ENCODE results near the gene GKN1. TPM values are rescaled to one million over a fixed set of nuclear protein-coding genes. Genes with fewer than 3 reads are reported as not detected.

The GKN1 gene, protein sequence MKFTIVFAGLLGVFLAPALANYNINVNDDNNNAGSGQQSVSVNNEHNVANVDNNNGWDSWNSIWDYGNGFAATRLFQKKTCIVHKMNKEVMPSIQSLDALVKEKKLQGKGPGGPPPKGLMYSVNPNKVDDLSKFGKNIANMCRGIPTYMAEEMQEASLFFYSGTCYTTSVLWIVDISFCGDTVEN
- polyA plus RNA-seq (2011; rRNA removed) (not detected in 2 replicates), polyA minus RNA-seq (2011; rRNA and poly(A)+ RNA removed) (not detected in 2 replicates)

DNA sequence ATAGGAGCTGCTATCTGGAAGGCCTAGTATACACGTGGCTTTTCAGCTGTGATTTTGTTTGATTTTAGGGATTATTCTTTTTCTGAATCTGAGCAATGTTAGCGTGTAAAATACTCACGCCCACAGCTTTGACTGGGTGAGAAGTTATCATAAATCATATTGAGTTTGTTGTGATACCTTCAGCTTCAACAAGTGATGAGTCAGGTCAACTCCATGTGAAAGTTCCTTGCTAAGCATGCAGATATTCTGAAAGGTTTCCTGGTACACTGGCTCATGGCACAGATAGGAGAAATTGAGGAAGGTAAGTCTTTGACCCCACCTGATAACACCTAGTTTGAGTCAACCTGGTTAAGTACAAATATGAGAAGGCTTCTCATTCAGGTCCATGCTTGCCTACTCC lies at the start of gene GKN1:
Gene GKN1 (plus strand): TSS at position 386 of the 400 bp plus-strand sequence. CDS start 42 bp downstream, outside the sequence.
- ChIA-PET POLR2A (no interaction called here), CTCF (interaction anchor here (1.1 to 1.7 kb wide), 2 partner anchors 15 to 21 kb away, joined by 3 to 6 read pairs; no protein-coding TSS in a partner anchor)
- Histone ChIP-seq H3K36me3 (ENCODE audit: control insufficient read depth, insufficient read depth, low read length) (no peaks in the 10 kb centered on the region), H3K27me3 (ENCODE audit: control insufficient read depth, insufficient read depth, low read length) (no peaks in the 10 kb centered on the region), H3K4me3 (ENCODE audit: low read depth, low read length) (no peak within 1 kb of the TSS)
- no peak for DNase-seq (ENCODE audit: low read depth)
- TF ChIP-seq, protein P1, sequence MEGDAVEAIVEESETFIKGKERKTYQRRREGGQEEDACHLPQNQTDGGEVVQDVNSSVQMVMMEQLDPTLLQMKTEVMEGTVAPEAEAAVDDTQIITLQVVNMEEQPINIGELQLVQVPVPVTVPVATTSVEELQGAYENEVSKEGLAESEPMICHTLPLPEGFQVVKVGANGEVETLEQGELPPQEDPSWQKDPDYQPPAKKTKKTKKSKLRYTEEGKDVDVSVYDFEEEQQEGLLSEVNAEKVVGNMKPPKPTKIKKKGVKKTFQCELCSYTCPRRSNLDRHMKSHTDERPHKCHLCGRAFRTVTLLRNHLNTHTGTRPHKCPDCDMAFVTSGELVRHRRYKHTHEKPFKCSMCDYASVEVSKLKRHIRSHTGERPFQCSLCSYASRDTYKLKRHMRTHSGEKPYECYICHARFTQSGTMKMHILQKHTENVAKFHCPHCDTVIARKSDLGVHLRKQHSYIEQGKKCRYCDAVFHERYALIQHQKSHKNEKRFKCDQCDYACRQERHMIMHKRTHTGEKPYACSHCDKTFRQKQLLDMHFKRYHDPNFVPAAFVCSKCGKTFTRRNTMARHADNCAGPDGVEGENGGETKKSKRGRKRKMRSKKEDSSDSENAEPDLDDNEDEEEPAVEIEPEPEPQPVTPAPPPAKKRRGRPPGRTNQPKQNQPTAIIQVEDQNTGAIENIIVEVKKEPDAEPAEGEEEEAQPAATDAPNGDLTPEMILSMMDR (IDR thresholded peaks at IDR 0.05; ENCODE audit: insufficient read depth, low read depth, low read length) = no peak

DNA sequence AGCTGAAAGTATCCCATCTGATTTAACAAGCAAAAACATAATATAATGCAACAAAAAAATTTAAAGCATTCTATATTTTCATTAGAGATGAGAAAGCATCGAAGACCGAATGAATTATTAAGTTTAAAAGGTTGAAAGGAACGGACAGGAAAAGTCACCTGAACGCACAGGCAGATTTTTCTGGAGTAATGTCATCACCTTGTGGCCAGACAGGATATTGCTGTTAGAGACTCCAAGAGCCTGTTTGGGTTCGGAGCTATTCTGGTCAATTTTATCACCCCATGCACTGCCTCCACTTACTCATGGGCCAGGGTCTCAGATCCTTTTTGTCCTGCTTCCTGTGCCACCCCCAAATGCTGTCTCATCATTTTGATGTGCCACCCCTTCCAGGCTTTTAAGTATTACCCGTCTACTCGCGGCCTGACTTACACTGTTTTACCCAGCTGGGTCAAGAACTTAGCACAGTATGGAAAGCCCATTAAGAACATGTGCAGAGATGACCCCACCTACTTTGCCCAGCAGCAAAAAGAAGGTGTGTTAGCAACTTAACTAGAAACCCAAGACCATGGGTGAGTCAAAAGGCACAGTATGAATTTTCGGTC lies 49.0 kb upstream of the GKN1 start:
- Histone ChIP-seq H3K27me3 (ENCODE audit: control insufficient read depth, insufficient read depth, low read length) (peaks cover 2% of the 10 kb centered on the region), H3K4me3 (ENCODE audit: low read depth, low read length) (no peak overlapping the region), H3K36me3 (ENCODE audit: control insufficient read depth, insufficient read depth, low read length) (no peaks in the 10 kb centered on the region)
- CTCF ChIA-PET = interaction anchor here (0.5 to 4.9 kb wide), 38 partner anchors 9 to 462 kb away, joined by 3 to 95 read pairs (median 5); partner anchors contain the start of gene ARHGAP25
- POLR2A ChIA-PET = interaction anchor here (0.7 to 0.8 kb wide), 2 partner anchors 216 to 1368 kb away, joined by 3 read pairs; no protein-coding TSS in a partner anchor
- DNase-seq (ENCODE audit: low read depth) = no peak
- TF ChIP-seq, protein P1 (IDR thresholded peaks at IDR 0.05; ENCODE audit: insufficient read depth, low read depth, low read length) = peak; percentile 88

DNA sequence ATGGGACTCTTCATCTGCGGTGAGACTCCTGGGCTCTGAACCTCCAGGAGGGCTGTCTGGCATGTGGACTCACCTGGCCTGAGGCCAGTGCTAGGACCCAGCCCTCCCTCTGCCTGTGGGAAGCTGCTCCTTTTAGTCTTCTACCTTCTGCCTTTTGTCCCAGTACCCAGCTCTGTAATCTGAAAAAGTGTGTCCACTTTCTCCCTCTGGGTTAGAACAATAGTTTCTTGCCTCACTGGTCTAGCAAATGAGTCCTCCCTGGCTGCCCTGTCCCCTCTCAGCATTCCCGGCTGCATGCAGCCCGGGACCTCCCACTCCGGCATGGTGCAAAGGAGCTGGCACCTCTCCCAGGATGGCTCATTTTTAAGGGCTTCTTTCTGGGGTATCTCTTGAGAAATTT lies 47.6 kb upstream of the GKN1 start:
- DNase-seq (ENCODE audit: low read depth) = no peak
- no peaks in the 10 kb centered on the region for H3K36me3 ChIP-seq (ENCODE audit: control insufficient read depth, insufficient read depth, low read length)
- TF ChIP-seq, protein P1 (IDR thresholded peaks at IDR 0.05; ENCODE audit: insufficient read depth, low read depth, low read length) = no peak
- CTCF ChIA-PET = interaction anchor here (0.6 to 4.9 kb wide), 10 partner anchors 10 to 463 kb away, joined by 3 to 95 read pairs (median 6); no protein-coding TSS in a partner anchor
- H3K27me3 ChIP-seq (ENCODE audit: control insufficient read depth, insufficient read depth, low read length) = peaks cover 2% of the 10 kb centered on the region
- H3K4me3 ChIP-seq (ENCODE audit: low read depth, low read length) = no peak overlapping the region
- POLR2A ChIA-PET = no interaction called here

DNA sequence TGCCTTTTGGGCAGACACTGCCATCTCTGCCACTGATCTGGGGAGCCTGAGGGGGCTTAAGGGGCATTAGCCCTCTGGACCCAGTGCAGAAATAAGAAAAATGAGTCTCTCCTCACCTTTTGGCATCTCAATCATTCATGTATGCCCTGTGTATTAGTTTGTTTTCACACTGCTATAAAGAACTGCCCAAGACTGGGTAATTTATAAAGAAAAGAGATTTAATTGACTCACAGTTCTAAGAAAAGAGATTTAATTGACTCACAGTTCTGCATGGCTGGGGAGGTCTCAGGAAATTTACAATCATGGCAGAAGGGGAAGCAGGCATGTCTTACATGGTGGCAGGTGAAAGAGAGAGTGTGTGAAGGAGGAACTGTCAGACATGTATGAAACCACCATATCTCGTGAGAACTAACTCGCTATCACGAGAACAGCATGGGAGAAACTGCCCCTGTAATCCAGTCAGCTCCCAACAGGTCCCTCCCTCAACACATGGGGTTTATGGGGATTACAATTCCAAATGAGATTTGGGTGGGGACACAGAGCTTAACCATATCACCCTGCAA lies 43.2 kb upstream of the GKN1 start:
- ChIA-PET POLR2A (no interaction called here), CTCF (interaction anchor here (1.6 kb wide), 2 partner anchors 180 kb away, joined by 5 to 6 read pairs; no protein-coding TSS in a partner anchor)
- Histone ChIP-seq H3K36me3 (ENCODE audit: control insufficient read depth, insufficient read depth, low read length) (no peaks in the 10 kb centered on the region), H3K27me3 (ENCODE audit: control insufficient read depth, insufficient read depth, low read length) (peaks cover 2% of the 10 kb centered on the region), H3K4me3 (ENCODE audit: low read depth, low read length) (no peak overlapping the region)
- TF ChIP-seq, protein P1 (IDR thresholded peaks at IDR 0.05; ENCODE audit: insufficient read depth, low read depth, low read length) = no peak
- no peak for DNase-seq (ENCODE audit: low read depth)

GRCh38 chr2:68931799-68932198 lies 42.6 kb upstream of the GKN1 start:
- TF ChIP-seq, protein P1 (IDR thresholded peaks at IDR 0.05; ENCODE audit: insufficient read depth, low read depth, low read length) = no peak
- H3K27me3 ChIP-seq (ENCODE audit: control insufficient read depth, insufficient read depth, low read length) = peaks cover 2% of the 10 kb centered on the region
- no peak for DNase-seq (ENCODE audit: low read depth)
- CTCF ChIA-PET = interaction anchor here (0.7 to 1.6 kb wide), 3 partner anchors 12 to 468 kb away, joined by 4 to 8 read pairs (median 6); no protein-coding TSS in a partner anchor
- POLR2A ChIA-PET = no interaction called here
- no peak overlapping the region for H3K4me3 ChIP-seq (ENCODE audit: low read depth, low read length)
- no peaks in the 10 kb centered on the region for H3K36me3 ChIP-seq (ENCODE audit: control insufficient read depth, insufficient read depth, low read length)

All from BJ (cell line).